HepG2 (cell line): ENCODE measurements around the gene PGR. TPM values are rescaled to one million over a fixed set of nuclear protein-coding genes. Genes with fewer than 3 reads are reported as not detected.

ENCODE experiments used
- ATAC-seq: fragments of 200-7000 bp; cut with Tn5 transposase; 3 replicates; pipeline ENCODE4 v1.9.1; 2020; ENCODE audit warnings: mild to moderate bottlenecking, moderate library complexity
- BruUV-seq: library from RNA; stranded (reverse); fragments of 400-500 nt; replicated peaks from 2 replicates; lab custom pipeline; 2021; lab: Mats Ljungman, UMichigan
- CTCF ChIA-PET: fragments of 300-600 bp; formaldehyde crosslinking; extraction: SDS; loops from one replicate; lab custom pipeline; 2021; ENCODE audit warnings: low total read pairs, inconsistent platforms, low intra/inter-chr PET ratio; lab: Yijun Ruan, JAX
- POLR2A ChIA-PET: fragments of 350-600 bp; sonication (Branson Sonifier 250); formaldehyde crosslinking; loops from one replicate; lab custom pipeline; 2020; ENCODE audit warnings: antibody characterized with exemption, inconsistent platforms; lab: Yijun Ruan, JAX
- DNase-seq: peaks from one replicate; pipeline ENCODE4 v3.0.0-alpha.2; 2015; ENCODE audit warnings: low spot score
- FAIRE-seq: peaks from 3 replicates; lab custom pipeline; 2011; peaks lifted over from hg19 to GRCh38; lab: Jason Lieb, UNC
- H2AFZ ChIP-seq: one replicate; pipeline ENCODE4 v1.6.1; 2011; ENCODE audit warnings: low read length, inconsistent platforms
- H3K27ac ChIP-seq: fragments of 300-600 bp; 3 replicates; pipeline ENCODE4 v1.8.0; 2011; ENCODE audit warnings: mixed run types, mild to moderate bottlenecking, mixed read lengths, low read length, inconsistent platforms; ENCODE audit not compliant: insufficient read depth; ENCODE audit errors: extremely low read length
- H3K27me3 ChIP-seq, 2 experiments: fragments of 200-600 bp in 1 of 2; 2 replicates in 1 of 2; 3 replicates in 1 of 2; pipeline versions ENCODE4 v1.6.0 to v1.8.0; 2011; ENCODE audit warnings: low read length in 2 of 2, mild to moderate bottlenecking in 2 of 2, moderate library complexity in 2 of 2, inconsistent platforms in 1 of 2; ENCODE audit not compliant: insufficient read depth in 2 of 2, control insufficient read depth in 1 of 2
- H3K36me3 ChIP-seq, 2 experiments: fragments of 200-600 bp in 1 of 2; replicated peaks in 1 of 2; 2 replicates in 1 of 2; 3 replicates in 1 of 2; pipeline versions ENCODE4 v1.5.1 to v1.8.0; 2011; ENCODE audit warnings: low read length in 2 of 2, inconsistent platforms in 1 of 2; ENCODE audit not compliant: insufficient read depth in 2 of 2, control insufficient read depth in 1 of 2
- H3K4me1 ChIP-seq: 2 replicates; pipeline ENCODE4 v1.5.1; 2012; ENCODE audit warnings: low read length, inconsistent platforms; ENCODE audit not compliant: insufficient read depth
- H3K4me2 ChIP-seq: 2 replicates; pipeline ENCODE4 v1.6.0; 2011; ENCODE audit warnings: low read depth, low read length, inconsistent platforms
- H3K4me3 ChIP-seq, 3 experiments: fragments of 200-600 bp in 1 of 3; sonication (generic), shearing (Covaris generic) in 1 of 3; replicated peaks in 1 of 3; 2 replicates each; pipeline ENCODE4 v1.5.1; 2011 to 2016; ENCODE audit warnings: low read length in 3 of 3, inconsistent platforms in 2 of 3, low read depth in 2 of 3, mild to moderate bottlenecking in 2 of 3, control low read depth in 1 of 3, mixed read lengths in 1 of 3; ENCODE audit not compliant: insufficient read depth in 1 of 3
- H3K79me2 ChIP-seq: one replicate; pipeline ENCODE4 v1.6.1; 2011; ENCODE audit warnings: low read length, inconsistent platforms; ENCODE audit not compliant: insufficient read depth
- H3K9ac ChIP-seq: 2 replicates; pipeline ENCODE4 v1.6.0; 2011; ENCODE audit warnings: mild to moderate bottlenecking, low read depth, low read length, inconsistent platforms; ENCODE audit not compliant: insufficient read depth
- H3K9me3 ChIP-seq: 2 replicates; pipeline ENCODE4 v1.5.1; 2012; ENCODE audit warnings: mild to moderate bottlenecking, low read length
- H4K20me1 ChIP-seq: 2 replicates; pipeline ENCODE4 v1.6.0; 2011; ENCODE audit warnings: inconsistent platforms, mild to moderate bottlenecking, low read length, moderate library complexity; ENCODE audit not compliant: insufficient read depth
- ARNT ChIP-seq: fragments of 450-650 bp; IDR thresholded peaks from 2 replicates; pipeline ENCODE4 v1.6.1; 2017
- FOXA1 ChIP-seq, 2 experiments: fragments of 450-650 bp in 1 of 2; sonication (generic) in 1 of 2; formaldehyde crosslinking in 1 of 2; IDR thresholded peaks; 2 replicates each; pipeline versions ENCODE4 v1.4.0 to v1.6.1; 2016 to 2020; ENCODE audit warnings: missing genetic modification reagents in 1 of 2
- HMG20A ChIP-seq: IDR thresholded peaks from 2 replicates; pipeline ENCODE4 v1.6.1; 2016; ENCODE audit warnings: borderline replicate concordance
- MBD4 ChIP-seq: IDR thresholded peaks from 2 replicates; pipeline ENCODE4 v1.6.1; 2012; ENCODE audit warnings: low read length, inconsistent platforms, borderline replicate concordance
- TCF12 ChIP-seq, 2 experiments: fragments of 450-650 bp in 1 of 2; sonication (generic) in 1 of 2; formaldehyde crosslinking in 1 of 2; IDR thresholded peaks; 2 replicates each; pipeline versions ENCODE4 v1.6.1 to v1.8.0; 2017 to 2022; ENCODE audit warnings: antibody characterized with exemption in 1 of 2, mild to moderate bottlenecking in 1 of 2, missing genetic modification reagents in 1 of 2, moderate library complexity in 1 of 2
- U2AF1 ChIP-seq: fragments of 200-400 bp; formaldehyde crosslinking; optimal IDR thresholded peaks from 2 replicates; pipeline ENCODE3; 2017; ENCODE audit warnings: mild to moderate bottlenecking, low read depth, low read length
- ZNF460 ChIP-seq: sonication (generic); formaldehyde crosslinking; IDR thresholded peaks from 2 replicates; pipeline ENCODE4 v1.5.1; 2020; ENCODE audit warnings: missing genetic modification reagents, mild to moderate bottlenecking, borderline replicate concordance
- ZNF558 ChIP-seq: sonication (generic); formaldehyde crosslinking; IDR thresholded peaks from 2 replicates; pipeline ENCODE4 v1.9.0; 2022; ENCODE audit warnings: mild to moderate bottlenecking, missing genetic modification reagents, borderline replicate concordance
- ZSCAN20 ChIP-seq: sonication (generic); formaldehyde crosslinking; IDR thresholded peaks from 2 replicates; pipeline ENCODE4 v1.4.0; 2020; ENCODE audit warnings: missing genetic modification reagents, mild to moderate bottlenecking, borderline replicate concordance
- WGBS: methylation state at CpG from one replicate; pipeline ENCODE4 v1.1.6; 2017; ENCODE audit warnings: low lambda C conversion rate; 5-methylcytosine and 5-hydroxymethylcytosine counted together
- in situ Hi-C: cut with HindIII; loops from 2 replicates; pipeline ENCODE4 v1.10.0; 2017; ENCODE audit warnings: low pct_unique_long_range_greater_than_20kb; ENCODE audit not compliant: extremely low pct_ligation_motif_present
- intact Hi-C: fragments of 100-400 bp; cut with micrococcal nuclease; formaldehyde crosslinking; loops from one replicate; pipeline ENCODE4 v1.10.0; 2022; ENCODE audit not compliant: unreplicated experiment
- polyA plus RNA-seq, 8 experiments: library from polyadenylated mRNA; depleted of rRNA in 3 of 8; stranded (reverse) in 7 of 8; unstranded in 1 of 8; fragments of >200 nt; fragmentation: Illumina TruSeq in 4 of 8; extraction: Trizol in 4 of 8; gene quantifications; 2 replicates each; pipeline versions ENCODE4 v1.2.1 to v1.2.3, GENCODE V29; 2011 to 2016; ENCODE audit warnings: low read depth in 4 of 8, missing spikeins in 1 of 8, mixed read lengths in 1 of 8; ENCODE audit not compliant: insufficient read depth in 1 of 8
- total RNA-seq, 5 experiments: library from RNA; depleted of rRNA; stranded (reverse); fragments of >200 nt; fragmentation: Illumina TruSeq; extraction: Trizol; gene quantifications; 2 replicates each; pipeline ENCODE4 v1.2.3, GENCODE V29; 2016; ENCODE audit warnings: low read depth in 1 of 5
- TF ChIP-seq, protein P1 (sequence below): sonication (generic); formaldehyde crosslinking; IDR thresholded peaks from 2 replicates; pipeline ENCODE4 v1.4.0; 2020; ENCODE audit warnings: missing genetic modification reagents, borderline replicate concordance
- TF ChIP-seq, protein P2 (sequence below): sonication (generic); formaldehyde crosslinking; IDR thresholded peaks from 2 replicates; pipeline ENCODE4 v1.4.0; 2020; ENCODE audit warnings: mild to moderate bottlenecking, low read depth, missing genetic modification reagents
- TF ChIP-seq, protein P3 (sequence below): sonication (generic); formaldehyde crosslinking; IDR thresholded peaks from 2 replicates; pipeline ENCODE4 v1.4.0; 2020; ENCODE audit warnings: missing genetic modification reagents, mild to moderate bottlenecking, borderline replicate concordance

Gene PGR
- total and polyA plus RNA-seq, 2 of the 13 experiments (the other 11 are each of a cell fraction or from before 2014, with no cell fraction given) = not detected

DNA sequence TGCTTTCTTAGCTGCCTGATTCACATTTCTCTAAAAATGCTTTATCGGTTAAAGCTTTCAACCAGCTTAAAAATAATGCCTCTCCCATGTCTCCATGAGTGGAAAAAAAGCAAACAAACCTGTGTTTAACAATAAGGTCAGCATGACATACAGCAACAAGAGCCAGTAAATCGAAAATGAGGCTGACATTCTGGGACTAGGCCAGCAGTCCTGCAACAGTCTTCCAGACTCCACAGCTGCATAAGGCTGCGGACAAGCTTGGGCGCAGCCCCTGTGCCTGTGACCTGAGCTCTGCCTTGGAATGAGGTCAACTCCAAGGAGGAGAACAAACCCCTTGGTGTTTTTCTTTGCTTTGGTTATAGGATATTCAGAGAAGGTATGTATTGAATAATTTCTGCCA is 95.5 kb downstream of the PGR start:
- no peak for ATAC-seq

More for the DNA sequence above, 95.5 kb downstream of the PGR start:
- H3K27me3 ChIP-seq = no peaks in the 10 kb centered on the region; a peak in 1 of 5 replicates
- no peaks in the 10 kb centered on the region for H4K20me1 ChIP-seq
- no peaks in the 10 kb centered on the region for H3K79me2 ChIP-seq
- no TSS peak for BruUV-seq
- intact Hi-C loops = no loop called here
- H3K27ac ChIP-seq = no peak overlapping the region
- H3K9ac ChIP-seq = no peak overlapping the region
- 27% methylated on average over 4 of the region's 4 CpGs for WGBS
- in situ Hi-C loops = no loop called here
- POLR2A ChIA-PET = no interaction called here
- no peak overlapping the region for H3K4me2 ChIP-seq
- TF ChIP-seq ARNT (no peak), ZNF460 (CRISPR knock-in tag) (no peak), MBD4 (no peak), U2AF1 (no peak), ZNF558 (CRISPR knock-in tag) (no peak), HMG20A (CRISPR knock-in tag) (no peak), FOXA1 (IDR thresholded peaks at IDR 0.05) (no peak), FOXA1 (CRISPR knock-in tag; IDR thresholded peaks at IDR 0.05) (no peak), TCF12 (IDR thresholded peaks at IDR 0.05) (no peak), TCF12 (CRISPR knock-in tag; IDR thresholded peaks at IDR 0.05) (no peak), ZSCAN20 (CRISPR knock-in tag) (no peak)
- TF ChIP-seq, protein P1, sequence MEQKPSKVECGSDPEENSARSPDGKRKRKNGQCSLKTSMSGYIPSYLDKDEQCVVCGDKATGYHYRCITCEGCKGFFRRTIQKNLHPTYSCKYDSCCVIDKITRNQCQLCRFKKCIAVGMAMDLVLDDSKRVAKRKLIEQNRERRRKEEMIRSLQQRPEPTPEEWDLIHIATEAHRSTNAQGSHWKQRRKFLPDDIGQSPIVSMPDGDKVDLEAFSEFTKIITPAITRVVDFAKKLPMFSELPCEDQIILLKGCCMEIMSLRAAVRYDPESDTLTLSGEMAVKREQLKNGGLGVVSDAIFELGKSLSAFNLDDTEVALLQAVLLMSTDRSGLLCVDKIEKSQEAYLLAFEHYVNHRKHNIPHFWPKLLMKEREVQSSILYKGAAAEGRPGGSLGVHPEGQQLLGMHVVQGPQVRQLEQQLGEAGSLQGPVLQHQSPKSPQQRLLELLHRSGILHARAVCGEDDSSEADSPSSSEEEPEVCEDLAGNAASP (CRISPR knock-in tag) = no peak
- TF ChIP-seq, protein P2, sequence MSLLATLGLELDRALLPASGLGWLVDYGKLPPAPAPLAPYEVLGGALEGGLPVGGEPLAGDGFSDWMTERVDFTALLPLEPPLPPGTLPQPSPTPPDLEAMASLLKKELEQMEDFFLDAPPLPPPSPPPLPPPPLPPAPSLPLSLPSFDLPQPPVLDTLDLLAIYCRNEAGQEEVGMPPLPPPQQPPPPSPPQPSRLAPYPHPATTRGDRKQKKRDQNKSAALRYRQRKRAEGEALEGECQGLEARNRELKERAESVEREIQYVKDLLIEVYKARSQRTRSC (CRISPR knock-in tag) = no peak
- TF ChIP-seq, protein P3, sequence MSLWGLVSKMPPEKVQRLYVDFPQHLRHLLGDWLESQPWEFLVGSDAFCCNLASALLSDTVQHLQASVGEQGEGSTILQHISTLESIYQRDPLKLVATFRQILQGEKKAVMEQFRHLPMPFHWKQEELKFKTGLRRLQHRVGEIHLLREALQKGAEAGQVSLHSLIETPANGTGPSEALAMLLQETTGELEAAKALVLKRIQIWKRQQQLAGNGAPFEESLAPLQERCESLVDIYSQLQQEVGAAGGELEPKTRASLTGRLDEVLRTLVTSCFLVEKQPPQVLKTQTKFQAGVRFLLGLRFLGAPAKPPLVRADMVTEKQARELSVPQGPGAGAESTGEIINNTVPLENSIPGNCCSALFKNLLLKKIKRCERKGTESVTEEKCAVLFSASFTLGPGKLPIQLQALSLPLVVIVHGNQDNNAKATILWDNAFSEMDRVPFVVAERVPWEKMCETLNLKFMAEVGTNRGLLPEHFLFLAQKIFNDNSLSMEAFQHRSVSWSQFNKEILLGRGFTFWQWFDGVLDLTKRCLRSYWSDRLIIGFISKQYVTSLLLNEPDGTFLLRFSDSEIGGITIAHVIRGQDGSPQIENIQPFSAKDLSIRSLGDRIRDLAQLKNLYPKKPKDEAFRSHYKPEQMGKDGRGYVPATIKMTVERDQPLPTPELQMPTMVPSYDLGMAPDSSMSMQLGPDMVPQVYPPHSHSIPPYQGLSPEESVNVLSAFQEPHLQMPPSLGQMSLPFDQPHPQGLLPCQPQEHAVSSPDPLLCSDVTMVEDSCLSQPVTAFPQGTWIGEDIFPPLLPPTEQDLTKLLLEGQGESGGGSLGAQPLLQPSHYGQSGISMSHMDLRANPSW (CRISPR knock-in tag) = no peak
- CTCF ChIA-PET = no interaction called here
- H3K4me3 ChIP-seq = no peak overlapping the region
- no peaks in the 10 kb centered on the region for H3K4me1 ChIP-seq
- no peaks in the 10 kb centered on the region for H3K9me3 ChIP-seq
- no peaks in the 10 kb centered on the region for H3K36me3 ChIP-seq
- no peak for FAIRE-seq
- no peak overlapping the region for H2AFZ ChIP-seq
- DNase-seq = no peak
